GM12878 (cell line): Measurements from ENCODE around the gene TPH2. TPM values are rescaled to one million over a fixed set of nuclear protein-coding genes. Genes with fewer than 3 reads are reported as not detected.

Experiments used
- ATAC-seq: fragments of 200-7000 bp; cut with Tn5 transposase; 3 replicates; pipeline ENCODE4 v1.9.1; 2020; ENCODE audit warnings: mild to moderate bottlenecking, moderate library complexity
- BruUV-seq: library from RNA; stranded (reverse); fragments of 400-500 nt; replicated peaks from 2 replicates; lab custom pipeline; 2021; lab: Mats Ljungman, UMichigan
- CTCF ChIA-PET: fragments of 300-600 bp; sonication (Branson Sonifier 250); formaldehyde crosslinking; extraction: SDS; loops from one replicate; lab custom pipeline; 2021; ENCODE audit warnings: inconsistent platforms; lab: Yijun Ruan, JAX
- POLR2A ChIA-PET: fragments of 350-600 bp; formaldehyde crosslinking; extraction: SDS; loops from one replicate; lab custom pipeline; 2021; ENCODE audit warnings: inconsistent platforms; lab: Charles Lee
- RAD21 ChIA-PET: fragments of 300-600 bp; sonication (Branson Sonifier 250); formaldehyde crosslinking; loops from one replicate; lab custom pipeline; 2023; ENCODE audit warnings: antibody characterized with exemption; ENCODE audit not compliant: unreplicated experiment; lab: Charles Lee
- SMC1A ChIA-PET: fragments of 300-600 bp; sonication (Branson Sonifier 250); formaldehyde crosslinking; loops from one replicate; lab custom pipeline; 2023; ENCODE audit not compliant: unreplicated experiment, uncharacterized antibody; lab: Charles Lee
- DNase-seq: peaks from one replicate; pipeline ENCODE4 v3.0.0-alpha.2; 2011; ENCODE audit warnings: low read depth, low spot score
- FAIRE-seq: peaks from 3 replicates; lab custom pipeline; 2011; peaks lifted over from hg19 to GRCh38; lab: Jason Lieb, UNC
- H2AFZ ChIP-seq: 2 replicates; pipeline ENCODE4 v1.6.0; 2011; ENCODE audit warnings: low read depth, low read length, control low read depth; ENCODE audit not compliant: control insufficient read depth
- H3K27ac ChIP-seq: 2 replicates; pipeline ENCODE4 v1.5.1; 2011; ENCODE audit warnings: control low read depth; ENCODE audit not compliant: control insufficient read depth, insufficient read depth
- H3K27me3 ChIP-seq, 2 experiments: replicated peaks in 1 of 2; 2 replicates each; pipeline versions ENCODE4 v1.6.0 to v1.6.1; 2011; ENCODE audit warnings: low read length in 1 of 2; ENCODE audit not compliant: control insufficient read depth in 2 of 2, insufficient read depth in 2 of 2
- H3K36me3 ChIP-seq, 2 experiments: 2 replicates each; pipeline ENCODE4 v1.5.1; 2011; ENCODE audit warnings: low read length in 1 of 2; ENCODE audit not compliant: control insufficient read depth in 2 of 2, insufficient read depth in 2 of 2
- H3K4me1 ChIP-seq: 2 replicates; pipeline ENCODE4 v1.6.1; 2011; ENCODE audit warnings: mild to moderate bottlenecking, low read length, moderate library complexity, mixed read lengths; ENCODE audit not compliant: control insufficient read depth, insufficient read depth
- H3K4me2 ChIP-seq: 2 replicates; pipeline ENCODE4 v1.6.0; 2011; ENCODE audit warnings: control low read depth; ENCODE audit not compliant: control insufficient read depth, insufficient read depth
- H3K4me3 ChIP-seq: fragments of 200-600 bp; sonication (generic); 2 replicates; pipeline ENCODE4 v1.5.1; 2016
- H3K79me2 ChIP-seq: 2 replicates; pipeline ENCODE4 v1.6.0; 2011; ENCODE audit warnings: low read length; ENCODE audit not compliant: control insufficient read depth, insufficient read depth
- H3K9ac ChIP-seq: 2 replicates; pipeline ENCODE4 v1.8.0; 2011; ENCODE audit warnings: low read length, control low read depth, mixed read lengths; ENCODE audit not compliant: control insufficient read depth, insufficient read depth
- H3K9me3 ChIP-seq: replicated peaks from 3 replicates; pipeline ENCODE4 v1.5.1; 2011; ENCODE audit warnings: mild to moderate bottlenecking, low read length; ENCODE audit not compliant: control insufficient read depth, insufficient read depth
- H4K20me1 ChIP-seq: 2 replicates; pipeline ENCODE4 v1.6.0; 2011; ENCODE audit not compliant: control insufficient read depth, insufficient read depth
- BMI1 ChIP-seq: fragments of 450-650 bp; IDR thresholded peaks from 2 replicates; pipeline ENCODE4 v1.6.1; 2016; ENCODE audit warnings: mild to moderate bottlenecking, moderate library complexity, borderline replicate concordance
- E2F4 ChIP-seq: IDR thresholded peaks from 2 replicates; pipeline ENCODE4 v1.6.1; 2012; ENCODE audit warnings: low read depth, low read length, improper control_type of control experiment
- HDAC6 ChIP-seq: fragments of 200-600 bp; sonication (generic); IDR thresholded peaks from one replicate; pipeline ENCODE4 v1.8.0; 2017; ENCODE audit warnings: antibody characterized with exemption; ENCODE audit not compliant: unreplicated experiment
- JUNB ChIP-seq: IDR thresholded peaks from 2 replicates; pipeline ENCODE4 v1.6.1; 2016; ENCODE audit warnings: antibody characterized with exemption, mild to moderate bottlenecking
- KDM1A ChIP-seq: fragments of 200-600 bp; sonication (generic); IDR thresholded peaks from 2 replicates; pipeline ENCODE4 v1.6.1; 2016; ENCODE audit warnings: borderline replicate concordance
- KLF5 ChIP-seq: fragments of 450-650 bp; IDR thresholded peaks from 2 replicates; pipeline ENCODE4 v1.6.1; 2014; ENCODE audit warnings: mild to moderate bottlenecking; ENCODE audit not compliant: partially characterized antibody
- MLLT1 ChIP-seq: fragments of 450-650 bp; IDR thresholded peaks from 2 replicates; pipeline ENCODE4 v1.6.1; 2016; ENCODE audit warnings: mild to moderate bottlenecking
- POLR2AphosphoS2 ChIP-seq: IDR thresholded peaks from 2 replicates; pipeline ENCODE4 v1.6.1; 2011; ENCODE audit warnings: low read depth, mild to moderate bottlenecking, low read length, improper control_type of control experiment, moderate library complexity
- POU2F2 ChIP-seq: IDR thresholded peaks from 3 replicates; pipeline ENCODE4 v1.6.1; 2011; ENCODE audit warnings: low read depth, mild to moderate bottlenecking, low read length, borderline replicate concordance
- RELA ChIP-seq: fragments of 450-650 bp; IDR thresholded peaks from 2 replicates; pipeline ENCODE4 v1.8.0; 2014; ENCODE audit warnings: borderline replicate concordance; ENCODE audit not compliant: partially characterized antibody
- SMARCA5 ChIP-seq: fragments of 450-650 bp; IDR thresholded peaks from 2 replicates; pipeline ENCODE4 v1.6.1; 2017; ENCODE audit warnings: mild to moderate bottlenecking
- SUPT20H ChIP-seq: IDR thresholded peaks from 2 replicates; pipeline ENCODE4 v1.6.1; 2011; ENCODE audit warnings: low read depth, mild to moderate bottlenecking, low read length, moderate library complexity, borderline replicate concordance; ENCODE audit not compliant: control insufficient read depth
- WGBS: methylation state at CpG from one replicate; pipeline ENCODE4 v1.1.6; 2016; ENCODE audit warnings: low lambda C conversion rate; ENCODE audit not compliant: insufficient replicate concordance, insufficient coverage; ENCODE audit errors: missing lambda C conversion rate; 5-methylcytosine and 5-hydroxymethylcytosine counted together
- in situ Hi-C: fragments of 300-500 bp; cut with MboI; formaldehyde crosslinking; loops from 9 replicates; pipeline ENCODE4 v1.14.3; 2018; ENCODE audit warnings: mixed read lengths
- intact Hi-C: fragments of 100-400 bp; cut with micrococcal nuclease; formaldehyde crosslinking; loops from one replicate; pipeline ENCODE4 v1.14.2; 2022; ENCODE audit not compliant: unreplicated experiment
- polyA plus RNA-seq, 11 experiments: library from polyadenylated mRNA; depleted of rRNA in 4 of 11; unstranded in 6 of 11; stranded (reverse) in 5 of 11; fragments of >200 nt; fragmentation: Nextera tagmentation in 4 of 11; fragmentation: Illumina TruSeq in 1 of 11; extraction: Ambion mirVana in 4 of 11; extraction: Trizol in 1 of 11; gene quantifications; 1 replicate in 1 of 11; 2 replicates in 10 of 11; pipeline versions ENCODE4 v1.2.1 to v1.2.3, GENCODE V29; 2011 to 2016; ENCODE audit warnings: inconsistent platforms in 2 of 11, missing spikeins in 2 of 11, low read depth in 1 of 11
- total RNA-seq, 4 experiments: library from RNA; depleted of rRNA in 3 of 4; stranded (reverse); fragments of >200 nt in 3 of 4; fragmentation: Illumina TruSeq in 1 of 4; extraction: Trizol in 1 of 4; gene quantifications; 2 replicates each; pipeline versions ENCODE4 v1.2.1 to v1.2.3, GENCODE V29; 2013 to 2021

The TPH2 gene
- total and polyA plus RNA-seq, 10 of the 15 experiments (the other 5 are each of a cell fraction or from before 2014, with no cell fraction given) = not detected

- WGBS = 64% methylated on average over 13 of the region's 13 CpGs
- no peak for TF ChIP-seq KDM1A
- TF ChIP-seq POU2F2 = no peak
- no peak for TF ChIP-seq MLLT1
- no peak for TF ChIP-seq E2F4
- TF ChIP-seq BMI1 = no peak
- TF ChIP-seq JUNB = no peak
- no peak for TF ChIP-seq RELA
- TF ChIP-seq POLR2AphosphoS2 = no peak
- no peak for TF ChIP-seq KLF5
- no peak for TF ChIP-seq SMARCA5
- no peak for TF ChIP-seq SUPT20H
- TF ChIP-seq HDAC6 = no peak
- no peaks in the 10 kb centered on the region for H3K9me3 ChIP-seq
- DNase-seq (no peak), FAIRE-seq (no peak), ATAC-seq (no peak)
- H3K4me1 ChIP-seq = no peaks in the 10 kb centered on the region
- intact Hi-C loops = no loop called here
- H3K4me3 ChIP-seq = no peak overlapping the region
- no peak overlapping the region for H2AFZ ChIP-seq
- no peaks in the 10 kb centered on the region for H3K79me2 ChIP-seq
- no TSS peak for BruUV-seq
- POLR2A ChIA-PET = no interaction called here
- H4K20me1 ChIP-seq = no peaks in the 10 kb centered on the region; the same call in 1 of the 2 replicates
- H3K9ac ChIP-seq = no peak overlapping the region
- RAD21 ChIA-PET = no interaction called here
- no peaks in the 10 kb centered on the region for H3K36me3 ChIP-seq
- no peaks in the 10 kb centered on the region for H3K27me3 ChIP-seq
- in situ Hi-C loops = no loop called here
- SMC1A ChIA-PET = interaction anchor here (0.8 kb wide), 1 partner anchor 13 kb away, joined by 3 read pairs; no protein-coding TSS in a partner anchor
- H3K4me2 ChIP-seq = no peak overlapping the region
- CTCF ChIA-PET = no interaction called here
- no peak overlapping the region for H3K27ac ChIP-seq
Observed at GRCh38 chr12:71954083-71954778, 15.6 kb downstream of the TPH2 start.
